HEK293 (cell line): Measurements from ENCODE around the gene PCMT1.
"Not testable (repeated sequence)": the region's sequence is repeated elsewhere in the genome, so short reads cannot be mapped to it uniquely, and the experiment has no call there.

Source experiments
- CTCF ChIA-PET: fragments of 350-600 bp; formaldehyde crosslinking; extraction: SDS; loops from one replicate; lab custom pipeline; 2021; ENCODE audit warnings: antibody characterized with exemption; lab: Yijun Ruan, JAX
- POLR2A ChIA-PET: fragments of 300-600 bp; formaldehyde crosslinking; extraction: SDS; loops from one replicate; lab custom pipeline; 2020; ENCODE audit warnings: antibody characterized with exemption, inconsistent platforms; lab: Yijun Ruan, JAX
- H3K27ac ChIP-seq: fragments of 200-500 bp; sonication (Bioruptor generic); 2 replicates; pipeline ENCODE4 v1.5.1; 2014; ENCODE audit warnings: low read depth, low read length, control low read depth, inconsistent platforms; ENCODE audit errors: extremely low read depth
- H3K36me3 ChIP-seq, 2 experiments: fragments of 200-500 bp in 1 of 2; sonication (Bioruptor generic) in 1 of 2; 1 replicate in 1 of 2; 2 replicates in 1 of 2; pipeline ENCODE4 v1.5.1; 2014 to 2017; ENCODE audit warnings: inconsistent platforms in 2 of 2, low read length in 2 of 2; ENCODE audit not compliant: control insufficient read depth in 2 of 2, insufficient read depth in 1 of 2
- H3K4me1 ChIP-seq: fragments of 200-500 bp; sonication (Bioruptor generic); 2 replicates; pipeline ENCODE4 v1.5.1; 2014; ENCODE audit warnings: mild to moderate bottlenecking, low read length, inconsistent platforms; ENCODE audit not compliant: control insufficient read depth, insufficient read depth
- H3K4me3 ChIP-seq: 2 replicates; pipeline ENCODE4 v1.5.1; 2011; ENCODE audit warnings: low read depth, mild to moderate bottlenecking, control low read depth, low read length, moderate library complexity
- H3K9me3 ChIP-seq: fragments of 200-500 bp; sonication (Bioruptor generic); 2 replicates; pipeline ENCODE4 v1.5.1; 2014; ENCODE audit warnings: low read depth, low read length, inconsistent platforms; ENCODE audit not compliant: control insufficient read depth, insufficient read depth
- GFI1B ChIP-seq: fragments of 450-650 bp; formaldehyde crosslinking; IDR thresholded peaks from 2 replicates; pipeline ENCODE4 v1.5.1; 2016; ENCODE audit warnings: missing biosample characterization, missing genetic modification characterization
- HOXD13 ChIP-seq: sonication (generic); formaldehyde crosslinking; IDR thresholded peaks from 2 replicates; pipeline ENCODE4 v1.8.0; 2022; ENCODE audit warnings: missing genetic modification reagents, borderline replicate concordance
- KLF1 ChIP-seq: fragments of 450-650 bp; formaldehyde crosslinking; IDR thresholded peaks from 2 replicates; pipeline ENCODE4 v1.5.1; 2016; ENCODE audit warnings: missing biosample characterization, missing genetic modification characterization
- SALL2 ChIP-seq: fragments of 450-650 bp; formaldehyde crosslinking; IDR thresholded peaks from 2 replicates; pipeline ENCODE4 v1.5.0; 2017; ENCODE audit warnings: missing biosample characterization, mild to moderate bottlenecking, missing genetic modification characterization, borderline replicate concordance
- SCRT1 ChIP-seq: fragments of 450-650 bp; formaldehyde crosslinking; IDR thresholded peaks from 2 replicates; pipeline ENCODE4 v1.5.1; 2016; ENCODE audit warnings: missing biosample characterization, missing genetic modification characterization, borderline replicate concordance
- SCRT2 ChIP-seq: fragments of 450-650 bp; formaldehyde crosslinking; IDR thresholded peaks from 2 replicates; pipeline ENCODE4 v1.5.1; 2016; ENCODE audit warnings: missing biosample characterization, missing genetic modification characterization
- ZBTB6 ChIP-seq: fragments of 450-650 bp; formaldehyde crosslinking; IDR thresholded peaks from 2 replicates; pipeline ENCODE4 v1.5.1; 2017; ENCODE audit warnings: missing biosample characterization, missing genetic modification characterization
- ZNF146 ChIP-seq: fragments of 450-650 bp; formaldehyde crosslinking; IDR thresholded peaks from 2 replicates; pipeline ENCODE4 v1.5.1; 2016; ENCODE audit warnings: missing biosample characterization, missing genetic modification characterization
- ZNF23 ChIP-seq: fragments of 450-650 bp; formaldehyde crosslinking; IDR thresholded peaks from 2 replicates; pipeline ENCODE4 v1.5.1; 2016; ENCODE audit warnings: missing biosample characterization, missing genetic modification characterization, borderline replicate concordance
- ZNF366 ChIP-seq: fragments of 450-650 bp; formaldehyde crosslinking; conservative IDR thresholded peaks from 2 replicates; pipeline ENCODE4 v1.5.1; 2016; ENCODE audit warnings: missing biosample characterization, missing genetic modification characterization
- ZNF37A ChIP-seq: fragments of 450-650 bp; IDR thresholded peaks from 2 replicates; pipeline ENCODE4 v1.5.1; 2018; ENCODE audit warnings: missing biosample characterization, missing genetic modification characterization
- ZNF433 ChIP-seq: fragments of 450-650 bp; formaldehyde crosslinking; IDR thresholded peaks from 2 replicates; pipeline ENCODE4 v1.5.1; 2016; ENCODE audit warnings: missing biosample characterization, missing genetic modification characterization, low read depth
- ZNF48 ChIP-seq: fragments of 450-650 bp; formaldehyde crosslinking; IDR thresholded peaks from 2 replicates; pipeline ENCODE4 v1.5.1; 2016; ENCODE audit warnings: missing biosample characterization, missing genetic modification characterization
- ZNF530 ChIP-seq: fragments of 450-650 bp; formaldehyde crosslinking; IDR thresholded peaks from 2 replicates; pipeline ENCODE4 v1.5.1; 2016; ENCODE audit warnings: low read depth, missing biosample characterization, missing genetic modification characterization
- ZSCAN16 ChIP-seq: fragments of 450-650 bp; formaldehyde crosslinking; IDR thresholded peaks from 2 replicates; pipeline ENCODE4 v1.5.1; 2016; ENCODE audit warnings: missing biosample characterization, missing genetic modification characterization
- ZSCAN30 ChIP-seq: fragments of 450-650 bp; IDR thresholded peaks from 2 replicates; pipeline ENCODE4 v1.5.1; 2018; ENCODE audit warnings: missing biosample characterization, mild to moderate bottlenecking, missing genetic modification characterization, moderate library complexity

PCMT1 gene

DNA sequence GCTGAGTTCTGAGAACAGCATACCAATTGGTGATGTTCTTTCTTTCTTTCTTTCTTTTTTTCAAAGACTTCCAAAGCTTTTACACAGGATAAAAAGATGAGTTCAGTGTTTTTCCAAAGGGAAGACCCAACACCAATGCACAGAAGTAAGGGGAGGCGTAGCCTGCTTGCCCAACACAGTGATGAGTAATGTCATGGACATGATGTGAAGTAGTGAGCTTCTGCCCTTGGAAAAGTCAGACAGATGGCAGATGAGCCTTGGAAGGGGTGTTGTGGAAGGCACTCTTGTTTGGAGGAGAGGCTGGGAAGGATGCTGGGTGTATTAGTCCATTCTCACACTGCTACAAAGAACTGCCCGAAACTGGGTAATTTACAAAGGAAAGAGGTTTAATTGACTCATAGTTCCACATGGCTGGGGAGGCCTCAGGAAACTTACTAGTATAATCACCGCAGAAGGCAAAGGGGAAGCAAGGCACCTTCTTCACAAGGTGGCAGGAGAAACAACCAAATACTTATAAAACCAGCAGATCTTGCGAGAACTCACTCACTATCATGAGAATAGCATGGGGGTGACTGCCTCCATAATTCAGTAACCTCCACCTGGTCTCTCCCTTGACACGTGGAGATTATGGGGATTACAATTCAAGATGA, 102.0 kb downstream of the PCMT1 start (continued):
- no peak for TF ChIP-seq ZNF37A
- TF ChIP-seq KLF1 (tag by site-specific recombination): no peak
- no peak for TF ChIP-seq ZNF23 (tag by site-specific recombination)
- no peak for TF ChIP-seq ZNF530 (tag by site-specific recombination)
- TF ChIP-seq ZNF48 (tag by site-specific recombination): no peak
- TF ChIP-seq ZNF146 (tag by site-specific recombination): no peak
- TF ChIP-seq ZBTB6 (tag by site-specific recombination): no peak
- TF ChIP-seq ZNF366 (tag by site-specific recombination): no peak
- TF ChIP-seq, all 188 proteins: peak for 0

GRCh38 chr6:149852180-149852579, 102.6 kb downstream of the PCMT1 start:
- ChIA-PET POLR2A (interaction anchor here (1.5 kb wide), 1 partner anchor 11 kb away, joined by 4 read pairs; no protein-coding TSS in a partner anchor), CTCF (interaction anchor here (1.2 kb wide), 1 partner anchor 13 kb away, joined by 6 read pairs; no protein-coding TSS in a partner anchor)
- Histone ChIP-seq H3K36me3 (peaks cover 3 to 20% of the 10 kb centered on the region in 2 experiments; a peak in 2 of 3 replicates), H3K9me3 (no peaks in the 10 kb centered on the region), H3K27ac (no peak overlapping the region; the same call in 1 of the 2 replicates)
- TF ChIP-seq GFI1B (tag by site-specific recombination) (peak; percentile 100), ZNF433 (tag by site-specific recombination) (no peak)
- TF ChIP-seq, all 188 proteins: peak for 1
- peaks cover 41% of the 10 kb centered on the region for H3K4me1 ChIP-seq
- H3K4me3 ChIP-seq: no peak overlapping the region

- Histone ChIP-seq H3K9me3 (no peaks in the 10 kb centered on the region), H3K27ac (no peak overlapping the region), H3K4me3 (no peak overlapping the region), H3K36me3 (peaks cover 3 to 20% of the 10 kb centered on the region in 2 experiments; a peak in 2 of 3 replicates), H3K4me1 (peaks cover 39% of the 10 kb centered on the region)
- CTCF ChIA-PET: interaction anchor here (1.2 kb wide), 1 partner anchor 13 kb away, joined by 6 read pairs; no protein-coding TSS in a partner anchor
- POLR2A ChIA-PET: interaction anchor here (1.5 kb wide), 1 partner anchor 11 kb away, joined by 4 read pairs; no protein-coding TSS in a partner anchor
- no peak for TF ChIP-seq ZSCAN16 (tag by site-specific recombination)
- no peak for TF ChIP-seq HOXD13 (CRISPR knock-in tag)
- no peak for TF ChIP-seq SALL2
- no peak for TF ChIP-seq SCRT1 (tag by site-specific recombination)
- no peak for TF ChIP-seq ZSCAN30 (tag by site-specific recombination)
- no peak for TF ChIP-seq SCRT2 (tag by site-specific recombination)
Measured at GRCh38 chr6:149852881-149853280, 103.3 kb downstream of the PCMT1 start.

DNA sequence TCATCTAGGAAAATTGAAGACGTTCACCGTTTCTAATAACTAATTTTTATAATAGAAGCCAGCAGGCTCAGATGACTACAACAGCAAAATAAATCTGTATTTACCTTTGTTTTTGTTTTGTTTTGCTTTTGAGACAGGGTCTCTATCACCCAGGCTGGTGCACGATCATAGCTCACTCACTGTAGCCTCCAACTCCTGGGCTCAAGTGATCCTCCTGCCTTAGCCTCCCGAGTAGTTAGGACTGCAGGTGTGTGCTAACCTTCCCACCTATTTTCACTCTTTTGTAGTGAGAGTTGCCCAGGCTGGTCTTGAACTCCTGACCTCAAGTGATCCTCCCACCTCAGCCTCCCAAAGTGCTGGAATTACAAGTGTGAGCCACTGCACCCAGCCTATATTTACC, 104.5 kb downstream of the PCMT1 start:
- ChIA-PET POLR2A (interaction anchor here (0.5 to 1.5 kb wide), 3 partner anchors 9 to 1067 kb away, joined by 3 to 4 read pairs (median 4); no protein-coding TSS in a partner anchor), CTCF (interaction anchor here (0.7 to 2.3 kb wide), 4 partner anchors 13 to 524 kb away, joined by 3 to 9 read pairs (median 4); no protein-coding TSS in a partner anchor)
- H3K4me1 ChIP-seq: peaks cover 36% of the 10 kb centered on the region
- not testable (repeated sequence) for H3K27ac ChIP-seq, H3K9me3 ChIP-seq, H3K4me3 ChIP-seq
- 0 out of 2 replicates have a peak, but pooled peaks have one; percentile 59 for TF ChIP-seq ZBTB6 (tag by site-specific recombination)
- peaks cover 3 to 20% of the 10 kb centered on the region in 2 experiments; a peak in 2 of 3 replicates for H3K36me3 ChIP-seq
